ENCODE measurements around the gene SMARCD3.

Gene SMARCD3

DNA sequence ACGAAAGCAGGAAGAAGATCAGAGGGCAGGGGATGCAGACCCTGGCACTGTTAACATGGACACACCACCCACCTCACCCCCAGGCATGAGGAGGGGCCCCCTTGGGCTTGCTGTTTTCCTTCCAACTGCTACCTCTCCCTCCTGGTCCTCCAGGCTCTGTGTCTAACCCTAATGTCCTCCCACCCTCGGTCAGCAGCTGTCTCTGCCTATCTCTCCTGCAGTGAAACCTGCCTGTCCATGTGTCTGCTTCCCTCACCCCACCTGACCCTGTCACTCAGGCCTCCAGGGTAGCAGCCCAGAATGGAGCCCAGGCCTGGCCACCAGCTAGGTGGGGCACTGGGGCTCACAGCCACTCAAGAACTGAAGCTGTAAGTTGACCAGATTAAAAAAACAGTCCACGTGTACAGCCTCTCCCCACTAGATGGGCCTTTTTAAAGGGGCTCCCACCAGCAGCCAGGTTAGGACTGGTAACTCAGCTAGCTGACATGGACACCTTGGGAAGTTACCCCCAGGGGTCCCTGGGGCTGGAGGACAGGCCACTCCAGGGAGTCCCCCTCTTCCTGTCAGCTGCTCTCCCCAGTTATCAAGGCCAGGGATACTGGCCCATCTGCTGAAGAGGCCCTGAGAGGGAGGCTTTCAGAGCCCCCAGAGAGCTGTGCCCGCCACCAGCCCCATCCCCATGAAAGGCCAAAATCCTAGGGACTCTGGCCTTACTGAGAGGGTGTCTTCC, 1.5 kb downstream of the SMARCD3 start:
- H3K27me3 ChIP-seq (ENCODE audit: insufficient read depth, poor library complexity, severe bottlenecking): peaks cover 58% of the 10 kb centered on the region
- no peak for DNase-seq (ENCODE audit: low read depth in 1 of 2, low spot score in 1 of 2)
- TF ChIP-seq SPI1 (IDR thresholded peaks at IDR 0.05; ENCODE audit: borderline replicate concordance, low read depth) (no peak), POLR2AphosphoS5 (IDR thresholded peaks at IDR 0.05; ENCODE audit: low read depth) (no peak), GABPA (IDR thresholded peaks at IDR 0.05; ENCODE audit: low read depth) (no peak)
- TF ChIP-seq, protein P1, sequence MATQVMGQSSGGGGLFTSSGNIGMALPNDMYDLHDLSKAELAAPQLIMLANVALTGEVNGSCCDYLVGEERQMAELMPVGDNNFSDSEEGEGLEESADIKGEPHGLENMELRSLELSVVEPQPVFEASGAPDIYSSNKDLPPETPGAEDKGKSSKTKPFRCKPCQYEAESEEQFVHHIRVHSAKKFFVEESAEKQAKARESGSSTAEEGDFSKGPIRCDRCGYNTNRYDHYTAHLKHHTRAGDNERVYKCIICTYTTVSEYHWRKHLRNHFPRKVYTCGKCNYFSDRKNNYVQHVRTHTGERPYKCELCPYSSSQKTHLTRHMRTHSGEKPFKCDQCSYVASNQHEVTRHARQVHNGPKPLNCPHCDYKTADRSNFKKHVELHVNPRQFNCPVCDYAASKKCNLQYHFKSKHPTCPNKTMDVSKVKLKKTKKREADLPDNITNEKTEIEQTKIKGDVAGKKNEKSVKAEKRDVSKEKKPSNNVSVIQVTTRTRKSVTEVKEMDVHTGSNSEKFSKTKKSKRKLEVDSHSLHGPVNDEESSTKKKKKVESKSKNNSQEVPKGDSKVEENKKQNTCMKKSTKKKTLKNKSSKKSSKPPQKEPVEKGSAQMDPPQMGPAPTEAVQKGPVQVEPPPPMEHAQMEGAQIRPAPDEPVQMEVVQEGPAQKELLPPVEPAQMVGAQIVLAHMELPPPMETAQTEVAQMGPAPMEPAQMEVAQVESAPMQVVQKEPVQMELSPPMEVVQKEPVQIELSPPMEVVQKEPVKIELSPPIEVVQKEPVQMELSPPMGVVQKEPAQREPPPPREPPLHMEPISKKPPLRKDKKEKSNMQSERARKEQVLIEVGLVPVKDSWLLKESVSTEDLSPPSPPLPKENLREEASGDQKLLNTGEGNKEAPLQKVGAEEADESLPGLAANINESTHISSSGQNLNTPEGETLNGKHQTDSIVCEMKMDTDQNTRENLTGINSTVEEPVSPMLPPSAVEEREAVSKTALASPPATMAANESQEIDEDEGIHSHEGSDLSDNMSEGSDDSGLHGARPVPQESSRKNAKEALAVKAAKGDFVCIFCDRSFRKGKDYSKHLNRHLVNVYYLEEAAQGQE (IDR thresholded peaks at IDR 0.05; ENCODE audit: insufficient replicate concordance, low read depth): no peak
- TF ChIP-seq, protein P2, sequence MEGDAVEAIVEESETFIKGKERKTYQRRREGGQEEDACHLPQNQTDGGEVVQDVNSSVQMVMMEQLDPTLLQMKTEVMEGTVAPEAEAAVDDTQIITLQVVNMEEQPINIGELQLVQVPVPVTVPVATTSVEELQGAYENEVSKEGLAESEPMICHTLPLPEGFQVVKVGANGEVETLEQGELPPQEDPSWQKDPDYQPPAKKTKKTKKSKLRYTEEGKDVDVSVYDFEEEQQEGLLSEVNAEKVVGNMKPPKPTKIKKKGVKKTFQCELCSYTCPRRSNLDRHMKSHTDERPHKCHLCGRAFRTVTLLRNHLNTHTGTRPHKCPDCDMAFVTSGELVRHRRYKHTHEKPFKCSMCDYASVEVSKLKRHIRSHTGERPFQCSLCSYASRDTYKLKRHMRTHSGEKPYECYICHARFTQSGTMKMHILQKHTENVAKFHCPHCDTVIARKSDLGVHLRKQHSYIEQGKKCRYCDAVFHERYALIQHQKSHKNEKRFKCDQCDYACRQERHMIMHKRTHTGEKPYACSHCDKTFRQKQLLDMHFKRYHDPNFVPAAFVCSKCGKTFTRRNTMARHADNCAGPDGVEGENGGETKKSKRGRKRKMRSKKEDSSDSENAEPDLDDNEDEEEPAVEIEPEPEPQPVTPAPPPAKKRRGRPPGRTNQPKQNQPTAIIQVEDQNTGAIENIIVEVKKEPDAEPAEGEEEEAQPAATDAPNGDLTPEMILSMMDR (IDR thresholded peaks at IDR 0.05; ENCODE audit: insufficient read depth, low read length): no peak
- H3K27ac ChIP-seq (replicated peaks): no peak overlapping the region
- H3K4me3 ChIP-seq (replicated peaks; ENCODE audit: insufficient read depth, low read length): no peak overlapping the region

DNA sequence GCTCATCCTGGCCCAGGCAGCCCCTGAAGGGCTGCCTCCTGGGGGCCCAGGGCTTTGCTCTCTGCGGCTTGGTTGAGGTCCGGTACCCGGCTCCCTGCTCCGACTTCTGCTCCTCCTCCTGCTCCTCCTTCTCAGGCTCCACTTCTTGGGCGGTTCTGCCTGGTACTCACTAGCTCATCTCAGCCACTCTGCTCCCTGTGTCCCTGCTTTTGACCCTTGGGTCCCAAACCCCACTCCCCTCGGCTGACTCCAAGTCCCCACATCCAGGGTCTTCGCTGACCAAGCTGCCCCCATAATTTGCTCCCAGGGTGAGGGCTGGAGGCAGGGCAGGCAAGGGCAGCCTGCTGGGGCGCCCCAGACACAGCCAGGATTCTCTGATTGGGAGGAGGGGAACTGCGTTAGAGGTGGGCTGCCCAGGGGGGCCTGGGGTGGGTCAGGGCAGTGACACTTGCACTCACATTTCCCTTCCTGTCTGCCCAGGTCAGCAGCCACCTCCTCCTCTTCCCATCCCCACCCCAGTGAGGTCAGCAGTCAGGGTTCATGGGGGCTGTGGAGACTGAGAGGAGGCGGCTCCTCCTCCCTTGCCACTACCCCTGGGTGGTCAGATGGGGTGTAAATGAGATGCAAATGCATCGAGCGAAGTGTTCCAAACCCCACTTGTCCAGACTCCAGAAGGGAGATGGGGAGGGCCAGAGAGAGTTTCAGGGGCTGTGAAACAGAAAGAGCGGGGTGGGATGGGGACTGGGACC, 2.2 kb downstream of the SMARCD3 start:
- TF ChIP-seq, protein P2 (IDR thresholded peaks at IDR 0.05; ENCODE audit: insufficient read depth, low read length): no peak
- TF ChIP-seq POLR2AphosphoS5 (IDR thresholded peaks at IDR 0.05; ENCODE audit: low read depth) (no peak), SPI1 (IDR thresholded peaks at IDR 0.05; ENCODE audit: borderline replicate concordance, low read depth) (no peak), GABPA (IDR thresholded peaks at IDR 0.05; ENCODE audit: low read depth) (no peak)
- TF ChIP-seq, protein P1 (IDR thresholded peaks at IDR 0.05; ENCODE audit: insufficient replicate concordance, low read depth): no peak
- Histone ChIP-seq H3K4me3 (replicated peaks; ENCODE audit: insufficient read depth, low read length) (no peak overlapping the region), H3K27me3 (ENCODE audit: insufficient read depth, poor library complexity, severe bottlenecking) (peaks cover 55% of the 10 kb centered on the region), H3K27ac (replicated peaks) (no peak overlapping the region)
- no peak for DNase-seq (ENCODE audit: low read depth in 1 of 2, low spot score in 1 of 2)

DNA sequence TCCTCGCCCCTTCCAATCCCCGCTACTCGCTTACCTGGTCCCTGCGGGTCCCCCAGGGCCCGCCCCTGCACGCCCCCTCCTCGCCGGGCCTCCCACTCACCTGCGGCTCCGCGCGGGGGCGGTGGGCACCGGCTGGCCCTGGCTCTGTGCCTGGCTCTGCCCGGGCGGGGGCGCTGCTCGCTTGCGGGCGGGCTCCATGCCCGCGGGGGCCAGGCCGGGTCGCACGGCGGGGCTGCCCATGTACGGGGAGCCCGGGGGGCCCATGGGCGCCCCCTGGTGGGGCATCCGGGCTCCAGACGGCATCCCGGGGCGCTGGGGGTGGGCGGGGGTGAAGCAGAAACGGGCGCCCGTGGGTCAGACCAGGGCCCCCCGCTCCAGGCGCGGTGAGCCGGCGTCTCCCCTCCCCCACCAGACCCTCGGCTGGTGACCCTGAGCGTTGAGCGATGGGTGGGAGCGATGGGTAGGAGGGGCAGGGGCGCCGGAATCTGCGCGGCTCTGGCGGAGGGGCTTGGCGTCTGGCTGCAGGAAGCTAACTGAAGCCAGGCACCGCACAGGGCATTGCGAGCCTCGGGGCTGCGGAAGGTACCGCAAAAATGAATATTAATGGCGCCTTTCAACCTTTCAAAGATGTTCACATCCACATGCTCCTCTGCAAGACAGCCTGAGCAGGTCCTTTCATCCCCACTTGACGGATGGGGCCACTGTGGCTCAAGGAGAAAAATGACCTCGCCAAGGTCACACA, 3.0 kb downstream of the SMARCD3 start:
- no peak overlapping the region for H3K27ac ChIP-seq (replicated peaks)
- TF ChIP-seq POLR2AphosphoS5 (IDR thresholded peaks at IDR 0.05; ENCODE audit: low read depth) (no peak), GABPA (IDR thresholded peaks at IDR 0.05; ENCODE audit: low read depth) (no peak), SPI1 (IDR thresholded peaks at IDR 0.05; ENCODE audit: borderline replicate concordance, low read depth) (no peak)
- TF ChIP-seq, protein P2 (IDR thresholded peaks at IDR 0.05; ENCODE audit: insufficient read depth, low read length): no peak
- TF ChIP-seq, protein P1 (IDR thresholded peaks at IDR 0.05; ENCODE audit: insufficient replicate concordance, low read depth): no peak
- peaks cover 48% of the 10 kb centered on the region for H3K27me3 ChIP-seq (ENCODE audit: insufficient read depth, poor library complexity, severe bottlenecking)
- DNase-seq (ENCODE audit: low read depth in 1 of 2, low spot score in 1 of 2): no peak
- H3K4me3 ChIP-seq (replicated peaks; ENCODE audit: insufficient read depth, low read length): no peak overlapping the region
